Esophagus squamous epithelium (tissue), 5 donors: ENCODE results near the gene KMT5B. TPM values are rescaled to one million over a fixed set of nuclear protein-coding genes. Genes with fewer than 3 reads are reported as not detected.

Experiments used
- DNase-seq: peaks from one replicate; lab custom pipeline; 2025; lab: John Stamatoyannopoulos, UW
- H3K27ac ChIP-seq, 4 donors: fragments of 200-600 bp; sonication (generic); one replicate each; pipeline ENCODE4 v1.5.1; 2016 to 2019; ENCODE audit warnings: mild to moderate bottlenecking in 1 of 4
- H3K27me3 ChIP-seq, 4 donors: fragments of 200-600 bp; sonication (generic); 1 replicate in 3 of 4; 2 replicates in 1 of 4; pipeline versions ENCODE4 v1.5.1 to v1.6.0; 2017 to 2021; ENCODE audit warnings: antibody characterized with exemption in 1 of 4
- H3K36me3 ChIP-seq, 3 donors: fragments of 200-600 bp; sonication (generic); one replicate each; pipeline ENCODE4 v1.5.1; 2016 to 2019
- H3K4me1 ChIP-seq, 3 donors: fragments of 200-600 bp; sonication (generic); one replicate each; pipeline ENCODE4 v1.5.1; 2017 to 2019
- H3K4me3 ChIP-seq, 4 donors: fragments of 200-600 bp; sonication (generic); 1 replicate in 3 of 4; 2 replicates in 1 of 4; pipeline ENCODE4 v1.5.1; 2016 to 2019; ENCODE audit warnings: mild to moderate bottlenecking in 2 of 4, moderate library complexity in 1 of 4
- H3K9me3 ChIP-seq, 3 donors: fragments of 200-600 bp; sonication (generic); one replicate each; pipeline ENCODE4 v1.5.1; 2016 to 2019
- CTCF ChIP-seq, 6 experiments: fragments of 450-650 bp in 4 of 6; fragments of 200-600 bp in 2 of 6; sonication (generic) in 2 of 6; IDR thresholded peaks; one replicate each; pipeline ENCODE4 v1.5.1; 2016 to 2019; ENCODE audit warnings: antibody characterized with exemption in 6 of 6, mild to moderate bottlenecking in 4 of 6, moderate library complexity in 4 of 6
- POLR2A ChIP-seq, 4 donors: fragments of 450-650 bp; IDR thresholded peaks; one replicate each; pipeline ENCODE4 v1.6.1; 2017; ENCODE audit warnings: antibody characterized with exemption in 4 of 4, mild to moderate bottlenecking in 4 of 4, moderate library complexity in 3 of 4
- WGBS, 2 donors: methylation state at CpG; one replicate each; pipeline ENCODE4 v1.1.5; 2018; 5-methylcytosine and 5-hydroxymethylcytosine counted together
- intact Hi-C: fragments of 100-400 bp; cut with DNase I; formaldehyde crosslinking; loops from one replicate; pipeline ENCODE4 v1.15.0; 2022
- total RNA-seq, 4 donors: library from RNA; depleted of rRNA; stranded (reverse); fragments of >200 nt; gene quantifications; one replicate each; pipeline ENCODE4 v1.1.0, GENCODE V29; 2016
- donor health status: DM: yes; HTN: yes; CAD: no.

KMT5B gene
- total RNA-seq, 4 donors from 2014 or later, result 18.4 to 37.6 (median 21.9) TPM

GRCh38 chr11:68146704-68147474, 66.2 kb downstream of the KMT5B start:
- no peak overlapping the region for H3K4me3 ChIP-seq
- peaks cover 0 to 47% (median 30%) of the 10 kb centered on the region in 3 donors for H3K4me1 ChIP-seq
- TF ChIP-seq CTCF (IDR thresholded peaks at IDR 0.05) (no peak), POLR2A (IDR thresholded peaks at IDR 0.05) (no peak)
- no peaks in the 10 kb centered on the region for H3K36me3 ChIP-seq
- intact Hi-C loops, result no loop called here
- no peak for DNase-seq
- WGBS, 2 donors, result 17 to 59% methylated on average over 1 to 8 of the region's 13 CpGs
- H3K27me3 ChIP-seq, result no peaks in the 10 kb centered on the region
- H3K27ac ChIP-seq, result peak overlapping the region; percentile 18 to 83 (median 44)
- H3K9me3 ChIP-seq, result no peaks in the 10 kb centered on the region

GRCh38 chr11:68146010-68146540, 67.0 kb downstream of the KMT5B start:
- peak overlapping the region; percentile 18 to 83 (median 44) for H3K27ac ChIP-seq
- H3K4me1 ChIP-seq, result peaks cover 0 to 55% (median 36%) of the 10 kb centered on the region in 3 donors
- no peaks in the 10 kb centered on the region for H3K27me3 ChIP-seq
- WGBS, 2 donors, result 39 to 74% methylated on average over 3 to 5 of the region's 15 CpGs
- intact Hi-C loops, result no loop called here
- DNase-seq, result no peak
- H3K36me3 ChIP-seq, result no peaks in the 10 kb centered on the region
- H3K4me3 ChIP-seq, result no peak overlapping the region
- TF ChIP-seq CTCF (IDR thresholded peaks at IDR 0.05) (no peak), POLR2A (IDR thresholded peaks at IDR 0.05) (peak in 1 of 4 donors; percentile 20)
- H3K9me3 ChIP-seq, result no peaks in the 10 kb centered on the region

GRCh38 chr11:68145120-68145866, 67.8 kb downstream of the KMT5B start:
- H3K9me3 ChIP-seq, result no peaks in the 10 kb centered on the region
- no peak for DNase-seq
- H3K4me3 ChIP-seq, result no peak overlapping the region
- H3K36me3 ChIP-seq, result no peaks in the 10 kb centered on the region
- H3K27ac ChIP-seq, result peak overlapping the region in 2 of 4 donors; percentile 49 to 83
- H3K27me3 ChIP-seq, result no peaks in the 10 kb centered on the region
- WGBS, 2 donors, result 75 to 79% methylated on average over 10 to 12 of the region's 14 CpGs
- H3K4me1 ChIP-seq, result peaks cover 0 to 57% (median 35%) of the 10 kb centered on the region in 3 donors
- intact Hi-C loops, result no loop called here
- no peak for TF ChIP-seq CTCF (IDR thresholded peaks at IDR 0.05)
- no peak for TF ChIP-seq POLR2A (IDR thresholded peaks at IDR 0.05)

- Histone ChIP-seq H3K4me1 (peaks cover 0 to 50% (median 33%) of the 10 kb centered on the region in 3 donors), H3K27ac (no peak overlapping the region), H3K9me3 (no peaks in the 10 kb centered on the region), H3K27me3 (no peaks in the 10 kb centered on the region), H3K4me3 (no peak overlapping the region), H3K36me3 (no peaks in the 10 kb centered on the region)
- 84 to 85% methylated on average over 4 of the region's 4 CpGs for WGBS, 2 donors
- TF ChIP-seq CTCF (IDR thresholded peaks at IDR 0.05) (no peak), POLR2A (IDR thresholded peaks at IDR 0.05) (no peak)
- no peak for DNase-seq
- intact Hi-C loops, result no loop called here
These were observed 69.8 kb downstream of the KMT5B start for GRCh38 chr11:68143310-68143689.
